Mesenchymal stem cell (in vitro differentiated cells and primary cell): ENCODE measurements around the gene TMOD3.
A peak's percentile ranks its signal among the peaks of the same experiment; 100 is the strongest.

ENCODE experiments used
- DNase-seq: peaks from one replicate; pipeline ENCODE4 v3.0.0-alpha.2; 2013
- H2AFZ ChIP-seq: one replicate; pipeline ENCODE4 v1.6.1; 2013; ENCODE audit warnings: low read depth, mild to moderate bottlenecking, control low read depth, inconsistent platforms, low read length, moderate library complexity
- H2AK5ac ChIP-seq: 2 replicates; pipeline ENCODE4 v1.6.1; 2013; ENCODE audit warnings: low read length, moderate library complexity, mild to moderate bottlenecking, inconsistent platforms; ENCODE audit not compliant: severe bottlenecking
- H2BK120ac ChIP-seq: one replicate; pipeline ENCODE4 v1.6.1; 2013; ENCODE audit warnings: low read depth, mild to moderate bottlenecking, inconsistent platforms, low read length, moderate library complexity
- H2BK12ac ChIP-seq, 2 experiments: one replicate each; pipeline ENCODE4 v1.6.1; 2013; ENCODE audit warnings: inconsistent platforms in 2 of 2, low read length in 2 of 2, mild to moderate bottlenecking in 2 of 2, moderate library complexity in 2 of 2, control low read depth in 1 of 2
- H2BK15ac ChIP-seq: one replicate; pipeline ENCODE4 v1.6.1; 2013; ENCODE audit warnings: mild to moderate bottlenecking, low read depth, inconsistent platforms; ENCODE audit not compliant: poor library complexity, severe bottlenecking
- H2BK5ac ChIP-seq: 2 replicates; pipeline ENCODE4 v1.6.1; 2013; ENCODE audit warnings: low read depth, mild to moderate bottlenecking, low read length, control low read depth, inconsistent platforms; ENCODE audit not compliant: poor library complexity, severe bottlenecking
- H3K14ac ChIP-seq, 2 experiments: one replicate each; pipeline ENCODE4 v1.6.1; 2013; ENCODE audit warnings: inconsistent platforms in 2 of 2, low read length in 2 of 2, control low read depth in 1 of 2, mild to moderate bottlenecking in 1 of 2, moderate library complexity in 1 of 2
- H3K18ac ChIP-seq, 2 experiments: one replicate each; pipeline ENCODE4 v1.6.1; 2013; ENCODE audit warnings: inconsistent platforms in 2 of 2, low read length in 2 of 2, control low read depth in 1 of 2, low read depth in 1 of 2, mild to moderate bottlenecking in 1 of 2
- H3K23ac ChIP-seq, 2 experiments: one replicate each; pipeline ENCODE4 v1.6.1; 2013; ENCODE audit warnings: inconsistent platforms in 2 of 2, low read length in 2 of 2, mild to moderate bottlenecking in 2 of 2, moderate library complexity in 2 of 2, control low read depth in 1 of 2
- H3K27ac ChIP-seq: 2 replicates; pipeline ENCODE4 v1.5.1; 2013; ENCODE audit warnings: mild to moderate bottlenecking, moderate library complexity, low read length, control low read depth, inconsistent platforms; ENCODE audit not compliant: poor library complexity, severe bottlenecking
- H3K27me3 ChIP-seq, 2 experiments: 2 replicates each; pipeline versions ENCODE4 v1.6.1 to v1.7.0; 2013; ENCODE audit warnings: low read length in 2 of 2, mild to moderate bottlenecking in 2 of 2, moderate library complexity in 2 of 2, control low read depth in 1 of 2, inconsistent platforms in 1 of 2; ENCODE audit not compliant: control insufficient read depth in 1 of 2, insufficient read depth in 1 of 2
- H3K36me3 ChIP-seq, 2 experiments: 2 replicates each; pipeline versions ENCODE4 v1.6.1 to v1.7.0; 2013; ENCODE audit warnings: low read length in 2 of 2, control low read depth in 1 of 2, inconsistent platforms in 1 of 2, low read depth in 1 of 2, mild to moderate bottlenecking in 1 of 2; ENCODE audit not compliant: insufficient read depth in 2 of 2, control insufficient read depth in 1 of 2
- H3K4ac ChIP-seq, 2 experiments: one replicate each; pipeline ENCODE4 v1.6.1; 2013; ENCODE audit warnings: inconsistent platforms in 2 of 2, low read length in 2 of 2, mild to moderate bottlenecking in 2 of 2, moderate library complexity in 2 of 2, control low read depth in 1 of 2, low read depth in 1 of 2
- H3K4me1 ChIP-seq: 2 replicates; pipeline ENCODE4 v1.6.1; 2013; ENCODE audit warnings: low read depth, low read length, control low read depth; ENCODE audit not compliant: control insufficient read depth, insufficient read depth
- H3K4me2 ChIP-seq: 2 replicates; pipeline ENCODE4 v1.6.1; 2013; ENCODE audit warnings: low read length, mild to moderate bottlenecking, inconsistent platforms; ENCODE audit not compliant: poor library complexity, severe bottlenecking
- H3K4me3 ChIP-seq, 2 experiments: 2 replicates each; pipeline versions ENCODE4 v1.5.1 to v1.7.0; 2013; ENCODE audit warnings: low read length in 2 of 2, mild to moderate bottlenecking in 2 of 2, control low read depth in 1 of 2, low read depth in 1 of 2; ENCODE audit not compliant: insufficient read depth in 1 of 2
- H3K79me1 ChIP-seq: replicated peaks from 2 replicates; pipeline ENCODE4 v1.6.1; 2013; ENCODE audit warnings: mild to moderate bottlenecking, control low read depth, low read length, inconsistent platforms; ENCODE audit not compliant: poor library complexity, severe bottlenecking
- H3K9ac ChIP-seq: 2 replicates; pipeline ENCODE4 v1.7.0; 2013; ENCODE audit warnings: mild to moderate bottlenecking, low read length, moderate library complexity
- H3K9me3 ChIP-seq: 2 replicates; pipeline ENCODE4 v1.7.0; 2013; ENCODE audit warnings: mild to moderate bottlenecking, low read length; ENCODE audit not compliant: control insufficient read depth
- H4K8ac ChIP-seq: one replicate; pipeline ENCODE4 v1.6.1; 2013; ENCODE audit warnings: inconsistent platforms, mild to moderate bottlenecking, low read length, moderate library complexity
- H4K91ac ChIP-seq: one replicate; pipeline ENCODE4 v1.6.1; 2013; ENCODE audit warnings: mild to moderate bottlenecking, low read length, inconsistent platforms
- WGBS: methylation state at CpG from one replicate; pipeline ENCODE4 v1.1.7; 2013; ENCODE audit warnings: mixed read lengths; 5-methylcytosine and 5-hydroxymethylcytosine counted together

TMOD3 gene

DNA sequence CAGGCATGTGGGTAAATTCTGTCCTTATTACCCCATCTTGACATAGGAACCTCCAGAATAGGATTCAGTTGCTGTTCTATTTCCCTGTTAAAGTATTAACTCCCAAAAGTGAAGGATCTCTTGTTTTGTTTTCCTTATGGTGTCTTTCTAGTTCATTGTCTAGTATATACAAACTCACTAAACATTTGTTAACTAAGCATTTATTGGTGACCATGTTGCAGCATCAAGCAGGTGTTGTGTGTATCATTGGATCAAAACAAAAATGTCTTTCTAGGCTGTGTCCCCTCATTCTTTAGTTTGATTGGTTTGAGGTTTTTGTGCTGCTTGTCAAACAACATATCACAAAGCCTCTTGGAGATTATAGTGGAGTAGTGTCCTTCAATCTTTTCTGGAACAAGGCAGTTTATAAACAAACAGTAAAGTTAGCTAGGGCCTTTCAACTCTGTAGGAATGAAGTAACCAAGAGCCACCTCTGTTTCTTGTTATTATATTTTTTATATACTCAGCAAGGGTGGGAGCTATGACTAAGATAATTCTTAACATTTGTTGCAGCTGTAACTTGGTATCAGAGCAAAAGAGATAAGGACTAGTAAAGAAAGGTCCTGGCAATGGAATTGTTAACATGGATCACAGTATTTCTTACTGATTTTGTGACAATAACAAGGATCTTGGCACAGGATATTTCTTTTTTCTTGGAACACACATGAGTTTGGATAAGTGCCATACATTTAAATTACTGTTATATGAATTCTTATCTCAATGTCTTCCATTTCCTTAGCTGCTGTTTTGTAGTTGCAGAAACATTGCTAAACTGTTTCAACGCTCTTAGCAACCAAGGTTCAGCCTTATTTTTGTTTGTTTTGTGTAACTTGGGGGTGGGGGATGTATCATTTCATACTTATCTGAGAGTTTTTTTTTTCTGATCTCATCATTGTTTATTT, 49.3 kb downstream of the TMOD3 start:
- H3K27ac ChIP-seq = no peak overlapping the region
- H3K23ac ChIP-seq = no peak overlapping the region
- no peak overlapping the region for H3K4me2 ChIP-seq
- H3K36me3 ChIP-seq = peaks cover 7 to 8% of the 10 kb centered on the region in 2 experiments
- no CpG with 5 or more reads among the region's 1 CpG for WGBS
- no peak overlapping the region for H2AK5ac ChIP-seq
- no peak overlapping the region for H3K14ac ChIP-seq
- H3K79me1 ChIP-seq = peaks cover 8% of the 10 kb centered on the region
- H3K4me3 ChIP-seq = peak overlapping the region in 1 of 2 experiments; percentile 55
- H3K4ac ChIP-seq = no peak overlapping the region
- H2BK120ac ChIP-seq = no peak overlapping the region
- H4K91ac ChIP-seq = no peak overlapping the region
- no peak overlapping the region for H2BK5ac ChIP-seq
- DNase-seq = peak; percentile 89
- H4K8ac ChIP-seq = no peak overlapping the region
- no peaks in the 10 kb centered on the region for H3K9me3 ChIP-seq
- H3K9ac ChIP-seq = peak overlapping the region; percentile 87
- no peak overlapping the region for H2BK15ac ChIP-seq
- no peak overlapping the region for H3K18ac ChIP-seq
- H2AFZ ChIP-seq = no peak overlapping the region
- H3K4me1 ChIP-seq = peaks cover 3% of the 10 kb centered on the region
- no peaks in the 10 kb centered on the region for H3K27me3 ChIP-seq
- no peak overlapping the region for H2BK12ac ChIP-seq

DNA sequence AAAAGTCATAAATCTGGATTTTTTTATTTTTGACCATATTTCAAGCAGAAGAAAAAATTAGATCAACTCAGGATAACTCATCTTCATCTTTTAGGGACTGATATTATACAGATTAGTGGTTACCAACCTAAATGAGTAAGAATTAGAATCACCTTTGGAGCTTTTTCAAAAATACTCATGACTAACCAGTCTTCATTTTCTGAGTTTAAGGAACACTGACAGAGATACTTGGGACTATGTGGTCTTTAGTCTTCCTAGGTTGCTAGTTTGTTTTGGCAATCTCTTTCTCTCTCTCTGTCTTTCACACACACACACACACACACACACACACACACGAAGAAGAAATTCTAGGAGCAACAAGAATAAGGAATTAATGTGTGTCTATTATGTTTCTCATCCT, 50.1 kb downstream of the TMOD3 start:
- H3K23ac ChIP-seq = no peak overlapping the region
- H2BK12ac ChIP-seq = no peak overlapping the region
- no peak overlapping the region for H4K8ac ChIP-seq
- no peaks in the 10 kb centered on the region for H3K27me3 ChIP-seq
- H3K18ac ChIP-seq = no peak overlapping the region
- H3K4me2 ChIP-seq = no peak overlapping the region
- no peak overlapping the region for H3K14ac ChIP-seq
- H3K27ac ChIP-seq = no peak overlapping the region
- peaks cover 10% of the 10 kb centered on the region for H3K79me1 ChIP-seq
- H2AK5ac ChIP-seq = no peak overlapping the region
- no peak overlapping the region for H2AFZ ChIP-seq
- H3K4ac ChIP-seq = no peak overlapping the region
- H2BK15ac ChIP-seq = no peak overlapping the region
- no peak overlapping the region for H2BK5ac ChIP-seq
- H4K91ac ChIP-seq = no peak overlapping the region
- peak overlapping the region in 1 of 2 experiments; percentile 55 for H3K4me3 ChIP-seq
- WGBS = no CpG with 5 or more reads among the region's 1 CpG
- peaks cover 3% of the 10 kb centered on the region for H3K4me1 ChIP-seq
- peak; percentile 43 for DNase-seq
- peaks cover 7 to 8% of the 10 kb centered on the region in 2 experiments for H3K36me3 ChIP-seq
- H3K9me3 ChIP-seq = no peaks in the 10 kb centered on the region
- H2BK120ac ChIP-seq = no peak overlapping the region
- H3K9ac ChIP-seq = peak overlapping the region; percentile 87

DNA sequence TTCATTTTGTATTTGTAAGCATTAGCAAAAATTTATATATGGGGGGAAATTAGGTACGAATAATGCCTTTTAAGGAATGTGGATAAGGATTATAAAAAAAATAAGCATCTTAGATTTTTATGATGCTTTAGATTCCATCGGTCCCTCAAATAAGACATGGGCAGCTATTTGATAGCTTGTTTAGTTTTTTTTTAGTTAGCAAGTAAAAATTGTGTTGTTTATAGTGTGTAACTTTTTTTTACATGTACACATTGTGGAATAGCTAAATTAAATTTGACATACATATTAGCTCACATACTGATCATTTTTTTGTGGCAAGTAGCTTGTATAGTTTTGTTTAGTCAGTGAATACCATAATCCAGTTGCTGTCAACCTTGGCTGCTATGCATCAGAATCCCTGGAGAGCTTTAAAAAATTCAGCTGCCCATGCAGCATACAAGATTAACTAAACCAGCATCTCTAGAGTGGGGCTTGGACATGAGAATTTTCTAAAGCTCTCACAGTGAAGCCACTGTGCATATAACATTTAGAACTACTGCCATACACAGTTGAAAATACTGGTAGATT, 53.9 kb downstream of the TMOD3 start:
- no peak overlapping the region for H3K23ac ChIP-seq

DNA sequence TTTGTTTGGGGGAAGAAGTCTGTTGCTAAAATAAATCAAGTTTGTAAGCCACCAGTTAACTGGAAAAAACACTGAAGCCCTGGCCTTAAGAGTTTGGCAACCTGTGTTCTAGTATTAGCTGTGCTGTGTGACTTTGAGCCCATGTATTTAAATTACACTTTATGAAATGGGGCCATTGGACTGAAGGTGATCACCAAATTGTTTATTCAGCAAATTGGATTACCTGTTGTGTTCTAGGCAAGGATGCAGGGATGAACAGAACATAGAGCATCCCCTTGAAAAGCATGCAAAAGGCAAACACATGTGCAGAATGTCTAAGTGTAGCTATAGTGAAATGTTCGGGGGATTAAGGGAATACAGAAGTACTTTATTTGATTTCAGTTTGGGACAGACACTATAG, 54.6 kb downstream of the TMOD3 start:
- H3K14ac ChIP-seq = no peak overlapping the region
- H3K9ac ChIP-seq = peak overlapping the region; percentile 26
- no peak overlapping the region for H2BK12ac ChIP-seq
- H3K79me1 ChIP-seq = peaks cover 9% of the 10 kb centered on the region
- no peak overlapping the region for H2BK120ac ChIP-seq
- H2AK5ac ChIP-seq = peak overlapping the region; percentile 77
- no peak overlapping the region for H2BK5ac ChIP-seq
- H2AFZ ChIP-seq = no peak overlapping the region
- peaks cover 7 to 15% of the 10 kb centered on the region in 2 experiments for H3K36me3 ChIP-seq
- H3K23ac ChIP-seq = no peak overlapping the region
- H4K8ac ChIP-seq = no peak overlapping the region
- no peak overlapping the region for H2BK15ac ChIP-seq
- H3K9me3 ChIP-seq = no peaks in the 10 kb centered on the region
- H3K27me3 ChIP-seq = no peaks in the 10 kb centered on the region
- no peaks in the 10 kb centered on the region for H3K4me1 ChIP-seq
- 100% methylated on average over 1 of the region's 1 CpG for WGBS
- H4K91ac ChIP-seq = no peak overlapping the region
- H3K4me3 ChIP-seq = no peak overlapping the region
- no peak for DNase-seq
- no peak overlapping the region for H3K4ac ChIP-seq
- H3K4me2 ChIP-seq = no peak overlapping the region
- peak overlapping the region in 1 of 2 experiments; percentile 12 for H3K18ac ChIP-seq
- H3K27ac ChIP-seq = peak overlapping the region; percentile 16

More for the DNA sequence above, 53.9 kb downstream of the TMOD3 start:
- peak; percentile 42 for DNase-seq
- H3K9me3 ChIP-seq = no peaks in the 10 kb centered on the region
- H3K36me3 ChIP-seq = peaks cover 7 to 11% of the 10 kb centered on the region in 2 experiments
- H2BK5ac ChIP-seq = no peak overlapping the region
- no peak overlapping the region for H3K4ac ChIP-seq
- no peak overlapping the region for H2BK15ac ChIP-seq
- no peak overlapping the region for H3K18ac ChIP-seq
- no peak overlapping the region for H3K27ac ChIP-seq
- WGBS = 67% methylated on average over 2 of the region's 2 CpGs
- H3K4me3 ChIP-seq = no peak overlapping the region
- no peak overlapping the region for H2BK120ac ChIP-seq
- H3K14ac ChIP-seq = no peak overlapping the region
- no peak overlapping the region for H4K8ac ChIP-seq
- H3K4me2 ChIP-seq = no peak overlapping the region
- H3K4me1 ChIP-seq = no peaks in the 10 kb centered on the region
- no peak overlapping the region for H2AK5ac ChIP-seq
- H2BK12ac ChIP-seq = no peak overlapping the region
- H2AFZ ChIP-seq = no peak overlapping the region
- no peaks in the 10 kb centered on the region for H3K27me3 ChIP-seq
- peaks cover 9% of the 10 kb centered on the region for H3K79me1 ChIP-seq
- peak overlapping the region; percentile 26 for H3K9ac ChIP-seq
- H4K91ac ChIP-seq = no peak overlapping the region
